Measurements from ENCODE around the gene FMO3.

The FMO3 gene

GRCh38 chr1:171090604-171091003 is at the start of gene FMO3:
FMO3 (plus strand) TSS chr1:171090905; CDS start chr1:171092659, 1,754 bp downstream.
- DNase-seq, result no peak

DNA sequence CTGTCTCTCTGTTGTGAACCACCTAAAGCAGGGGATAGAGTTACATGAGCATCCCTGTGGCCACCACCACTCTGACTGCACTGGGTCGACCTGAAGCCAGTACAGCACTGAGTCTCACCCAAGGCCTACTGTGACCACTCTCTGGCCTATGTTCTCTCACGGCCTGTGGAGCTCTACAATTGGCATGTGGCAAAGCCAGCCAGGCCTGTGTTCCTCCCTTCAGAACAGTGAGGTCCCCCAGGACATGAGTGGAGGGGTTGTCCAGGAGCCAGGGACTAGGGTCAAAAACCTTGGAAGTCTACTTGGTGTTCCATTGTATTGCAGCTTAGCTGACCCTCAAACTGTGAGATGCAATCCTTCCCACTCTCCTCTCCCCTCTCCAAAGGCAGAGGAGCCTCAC is 42.7 kb upstream of the FMO3 start:
- no peak for DNase-seq

GRCh38 chr1:171052977-171053376 is 37.7 kb upstream of the FMO3 start:
- DNase-seq, result no peak

DNA sequence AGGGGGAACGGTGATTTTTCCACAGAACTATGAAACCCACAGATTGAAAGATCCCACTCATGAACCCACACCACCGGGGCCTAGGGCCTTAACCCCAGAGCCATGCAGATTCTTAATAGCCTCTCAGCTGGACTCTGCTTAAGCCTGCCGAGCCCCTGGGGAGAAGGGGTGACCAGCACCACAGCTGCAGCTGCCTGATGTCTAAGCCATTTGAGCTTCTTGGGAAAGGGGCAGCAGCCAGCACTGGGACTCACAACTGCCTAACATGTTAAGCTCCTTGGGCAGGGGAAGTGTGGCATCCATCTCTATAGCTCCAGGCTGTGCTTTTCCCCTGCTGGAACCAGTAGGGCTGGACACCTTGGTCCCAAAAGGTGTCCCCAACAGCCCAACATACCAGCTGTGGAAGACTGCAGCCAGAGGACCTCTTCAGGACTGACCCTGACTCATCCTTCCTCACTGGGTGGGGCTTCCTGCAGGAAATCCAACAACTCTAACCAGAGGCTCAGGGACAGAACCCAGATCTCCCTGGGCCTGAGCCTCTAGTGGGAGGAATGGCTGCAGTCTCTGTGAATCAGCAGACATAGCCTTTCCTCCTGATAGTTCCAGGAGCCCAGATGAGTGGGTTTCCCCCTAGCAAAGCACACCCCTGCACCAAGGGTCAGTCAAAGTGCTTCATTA is 34.6 kb upstream of the FMO3 start:
- DNase-seq, result no peak

GRCh38 chr1:171061425-171062143 is 29.1 kb upstream of the FMO3 start:
- no peak for DNase-seq

DNA sequence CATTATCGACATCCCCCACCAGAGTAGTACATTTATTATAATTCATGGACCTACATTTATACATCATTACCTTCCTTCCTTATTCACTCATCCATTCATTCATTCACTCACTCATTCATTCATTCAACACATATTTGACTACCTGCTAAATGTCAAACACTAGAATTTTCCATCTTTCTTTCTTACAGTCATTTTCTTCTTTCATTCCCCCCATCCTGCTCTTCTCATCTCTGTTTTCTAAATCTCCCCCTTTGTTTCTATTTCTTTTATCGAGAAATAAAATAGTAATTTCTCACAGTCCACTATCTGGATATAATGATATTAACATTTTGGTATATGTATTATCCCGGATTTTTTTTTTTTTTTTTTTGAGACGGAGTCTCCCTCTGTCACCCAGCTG is 27.8 kb upstream of the FMO3 start:
- DNase-seq, result no peak

- no peak for DNase-seq
Measured at GRCh38 chr1:171075041-171075440, 15.7 kb upstream of the FMO3 start.

DNA sequence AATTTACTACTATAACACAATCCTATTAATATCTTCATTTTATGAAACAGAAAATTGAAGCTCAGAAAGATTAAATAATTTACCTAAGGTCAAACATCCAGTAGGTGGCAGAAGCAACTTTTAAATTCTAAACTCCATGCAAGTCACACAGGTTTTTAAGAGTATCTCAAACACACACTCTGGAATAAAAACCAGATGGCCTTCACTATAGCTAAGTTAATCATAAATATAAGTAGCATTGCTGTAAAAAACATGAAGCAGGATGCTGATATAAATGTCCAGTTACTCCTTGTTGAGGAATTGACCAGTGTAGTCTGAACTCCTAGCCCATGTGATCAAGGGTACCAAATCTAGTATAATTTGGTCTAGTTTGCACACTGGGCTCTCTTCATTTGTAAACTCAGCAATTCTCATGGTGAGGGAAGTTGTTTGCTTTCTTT is 9.4 kb upstream of the FMO3 start:
- peak; percentile 38 for DNase-seq

- no peak for DNase-seq
Measured at GRCh38 chr1:171081763-171082201, 8.9 kb upstream of the FMO3 start.

GRCh38 chr1:171082606-171083005 is 8.1 kb upstream of the FMO3 start:
- DNase-seq, result no peak

- no peak for DNase-seq
Measured at GRCh38 chr1:171083222-171083621, 7.5 kb upstream of the FMO3 start.

DNA sequence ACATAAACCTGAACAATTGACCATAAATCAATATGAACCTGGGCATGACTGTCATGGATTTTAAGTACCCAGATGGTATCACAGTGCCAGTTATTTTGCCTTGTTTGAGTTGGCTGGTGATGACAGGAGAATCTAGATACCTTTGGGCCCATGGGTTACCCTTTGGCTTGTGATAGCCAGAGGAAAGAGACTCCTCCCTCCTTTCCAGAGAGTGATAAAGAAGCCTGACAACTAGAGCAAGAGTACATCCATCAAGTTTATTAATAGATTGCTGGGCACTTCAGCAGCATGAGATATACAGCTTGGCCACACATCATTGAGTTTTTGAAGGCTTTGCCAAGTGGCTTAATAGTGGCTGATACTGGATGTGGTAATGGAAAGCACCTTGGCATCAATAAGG is 6.6 kb upstream of the FMO3 start:
- DNase-seq, result no peak

GRCh38 chr1:171084870-171085269 is 5.8 kb upstream of the FMO3 start:
- no peak for DNase-seq

DNA sequence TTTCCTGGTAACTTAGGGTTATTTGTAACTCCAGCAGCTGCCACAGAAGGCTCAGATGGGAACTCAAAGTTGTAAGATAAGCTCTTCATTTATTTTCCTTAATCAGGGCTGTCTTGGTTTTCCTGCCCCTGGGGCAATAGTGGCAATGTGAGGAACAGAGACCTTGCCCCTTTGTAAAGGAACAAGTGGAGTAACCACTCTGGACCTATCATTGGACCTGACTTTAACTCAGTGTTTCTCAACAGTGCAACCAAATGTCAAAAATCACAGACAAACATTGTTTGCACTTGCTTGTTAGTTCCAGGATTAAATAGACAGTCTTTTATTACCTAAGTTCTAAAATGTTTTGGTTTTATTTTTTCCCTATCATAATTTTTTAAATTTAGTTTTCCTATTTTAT is 2.8 kb upstream of the FMO3 start:
- no peak for DNase-seq

- no peak for DNase-seq
Measured at GRCh38 chr1:171103862-171104261, 13.2 kb downstream of the FMO3 start.

DNA sequence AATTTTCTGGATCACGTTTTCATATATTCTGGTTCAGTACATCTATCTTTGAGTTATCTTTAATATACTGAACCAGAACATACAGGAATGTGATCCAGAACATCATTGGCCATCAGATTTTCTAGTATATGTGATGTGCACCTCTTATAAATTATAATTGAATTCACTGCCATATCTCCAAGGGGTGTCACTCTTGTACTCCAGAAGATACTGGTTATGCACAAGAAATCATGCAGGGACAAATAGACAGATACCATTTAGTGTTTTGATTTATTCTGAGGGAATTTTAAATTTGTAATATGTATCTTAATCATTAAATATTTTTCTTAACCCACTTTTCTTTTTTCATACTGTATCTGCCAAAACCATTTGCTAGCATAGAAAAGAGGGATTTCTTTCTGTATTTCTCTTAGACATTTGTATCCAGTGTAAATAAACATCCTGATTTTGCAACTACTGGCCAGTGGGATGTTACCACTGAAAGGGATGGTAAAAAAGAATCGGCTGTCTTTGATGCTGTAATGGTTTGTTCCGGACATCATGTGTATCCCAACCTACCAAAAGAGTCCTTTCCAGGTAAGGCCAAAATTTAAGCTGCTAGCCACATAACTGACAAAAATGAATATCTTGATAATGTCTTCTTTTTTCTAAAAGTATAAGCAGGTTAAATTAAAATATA is 16.7 kb downstream of the FMO3 start:
- DNase-seq, result no peak

- DNase-seq, result no peak
Measured at GRCh38 chr1:171107969-171108368, 17.3 kb downstream of the FMO3 start.

DNA sequence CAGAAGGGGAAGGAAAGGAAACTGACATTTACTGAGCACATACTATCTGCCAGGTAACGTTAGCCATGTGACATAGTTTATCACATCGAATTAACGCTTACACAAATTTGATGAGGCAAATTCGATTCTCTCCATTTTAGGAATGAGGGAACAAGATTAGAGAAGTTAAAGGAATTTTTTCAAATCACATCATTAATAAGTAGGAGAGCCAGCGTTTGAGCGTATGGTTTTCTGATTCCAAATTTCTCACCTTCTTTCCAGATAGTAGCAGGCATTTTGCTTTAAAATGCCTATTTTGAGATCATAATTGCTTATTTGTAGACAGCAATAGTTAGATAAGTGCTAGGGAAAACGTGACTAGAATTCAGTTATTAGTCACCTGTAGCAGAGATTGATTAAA is 19.3 kb downstream of the FMO3 start:
- DNase-seq, result no peak

DNA sequence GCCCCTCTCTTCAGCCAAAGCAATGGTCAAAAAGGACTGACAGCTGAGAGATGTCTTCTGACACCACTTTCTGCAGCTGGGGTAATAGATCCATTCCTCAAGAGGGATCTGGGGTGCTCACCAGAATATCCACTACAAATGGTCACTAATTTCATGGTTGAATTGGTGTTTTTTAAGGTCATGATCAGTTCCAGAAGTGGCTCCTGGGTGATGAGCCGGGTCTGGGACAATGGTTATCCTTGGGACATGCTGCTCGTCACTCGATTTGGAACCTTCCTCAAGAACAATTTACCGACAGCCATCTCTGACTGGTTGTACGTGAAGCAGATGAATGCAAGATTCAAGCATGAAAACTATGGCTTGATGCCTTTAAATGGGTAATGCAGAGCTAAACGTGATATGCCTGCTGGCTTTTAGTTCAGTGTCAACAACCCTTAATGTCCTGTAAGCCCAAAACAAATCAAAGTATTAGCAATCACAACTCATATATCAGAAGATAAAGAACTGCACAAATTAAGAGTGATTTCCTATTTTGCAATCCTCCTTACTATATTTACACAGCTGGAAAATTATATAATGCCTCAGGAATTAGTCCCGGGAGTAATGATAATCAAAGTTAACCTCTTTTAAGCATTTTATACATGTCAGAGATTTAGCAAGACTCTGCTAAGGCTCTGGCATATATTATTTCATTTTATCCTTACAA is 20.1 kb downstream of the FMO3 start:
- no peak for DNase-seq

- DNase-seq, result no peak
Measured at GRCh38 chr1:171112119-171112518, 21.4 kb downstream of the FMO3 start.

GRCh38 chr1:171113382-171113781 is 22.7 kb downstream of the FMO3 start:
- no peak for DNase-seq

DNA sequence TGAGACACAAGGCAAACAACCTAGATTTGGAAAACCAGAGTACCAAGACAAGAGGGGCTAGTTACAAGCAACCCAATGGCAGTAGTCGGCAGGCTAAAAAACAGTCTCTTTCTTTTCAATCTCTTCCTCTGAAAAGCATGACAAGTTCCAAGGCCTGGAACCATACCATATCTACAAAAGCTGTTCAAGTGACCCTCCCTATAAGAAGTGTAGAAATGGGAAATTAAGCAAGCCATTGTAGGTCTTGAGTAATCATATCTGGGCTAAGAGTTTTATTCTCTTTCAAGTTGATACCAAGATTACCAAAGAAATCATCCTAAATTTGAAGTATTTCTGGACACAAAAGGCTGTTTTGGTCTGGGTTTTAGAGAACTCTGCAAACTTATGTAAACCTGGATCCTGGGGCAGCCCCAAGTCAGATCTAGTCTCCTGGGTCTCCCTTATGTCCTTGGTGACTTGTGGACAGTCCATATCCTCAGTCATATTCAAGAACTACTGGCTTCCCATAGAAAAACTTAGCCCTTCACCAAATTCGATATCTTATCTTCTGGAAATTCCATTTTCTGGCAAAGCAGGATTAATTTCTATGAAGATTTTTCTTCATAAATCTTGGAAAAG is 24.7 kb downstream of the FMO3 start:
- DNase-seq, result peak; percentile 4

GRCh38 chr1:171116676-171117075 is 26.0 kb downstream of the FMO3 start:
- no peak for DNase-seq
